ENCODE data around the gene PDS5B. TPM values are rescaled to one million over a fixed set of nuclear protein-coding genes. Genes with fewer than 3 reads are reported as not detected.
"Not testable (repeated sequence)": the region's sequence is repeated elsewhere in the genome, so short reads cannot be mapped to it uniquely, and the experiment has no call there.

The PDS5B gene
- total and polyA plus RNA-seq, 2 experiments from 2014 or later = 13.4 to 14.2 TPM

- no peak overlapping the region for H3K9ac ChIP-seq
- H3K4me2 ChIP-seq (ENCODE audit: unreplicated experiment) = peak overlapping the region; percentile 66
- H3K27me3 ChIP-seq (replicated peaks; ENCODE audit: insufficient read depth) = no peaks in the 10 kb centered on the region
- H3K79me2 ChIP-seq (ENCODE audit: insufficient read depth) = no peaks in the 10 kb centered on the region
- no peak for TF ChIP-seq EZH2phosphoT487 (IDR thresholded peaks at IDR 0.05; ENCODE audit: insufficient read depth, low read depth)
- TF ChIP-seq EZH2 (IDR thresholded peaks at IDR 0.05; ENCODE audit: insufficient read depth, poor library complexity, severe bottlenecking) = no peak
- peaks cover 22% of the 10 kb centered on the region for H3K4me1 ChIP-seq (ENCODE audit: insufficient read depth)
- in situ Hi-C loops (cut with MboI) = no loop called here
- no peaks in the 10 kb centered on the region for H3K9me2 ChIP-seq (ENCODE audit: insufficient read depth)
- peak overlapping the region; percentile 58 for H3K27ac ChIP-seq
- no peaks in the 10 kb centered on the region for H3K36me3 ChIP-seq (ENCODE audit: low read depth)
- DNase-seq = peak; percentile 88
- H3K4me3 ChIP-seq = 0 out of 2 replicates have a peak overlapping the region, but pooled peaks have one; percentile 12
- H3F3A ChIP-seq (ENCODE audit: insufficient read depth) = peaks cover 14% of the 10 kb centered on the region
- no peaks in the 10 kb centered on the region for H3K9me3 ChIP-seq (ENCODE audit: low read depth)
- no peaks in the 10 kb centered on the region for H4K20me1 ChIP-seq (ENCODE audit: insufficient read depth)
- WGBS, 2 experiments (ENCODE audit: low coverage in 1 of 2, low lambda C conversion rate in 2 of 2, missing lambda C conversion rate in 2 of 2) = 3% methylated on average over 7 of the region's 7 CpGs
- peak overlapping the region; percentile 13; the same call in 1 of the 2 replicates for H2AFZ ChIP-seq
Observed at GRCh38 chr13:32824675-32825074, 238.4 kb downstream of the PDS5B start.

GRCh38 chr13:32825481-32825880, 239.2 kb downstream of the PDS5B start:
- Histone ChIP-seq H3K9me3 (ENCODE audit: low read depth) (no peaks in the 10 kb centered on the region), H3K4me3 (no peak overlapping the region), H3K27ac (peak overlapping the region; percentile 58; the same call in 1 of the 2 replicates), H3F3A (ENCODE audit: insufficient read depth) (peaks cover 14% of the 10 kb centered on the region), H2AFZ (peak overlapping the region; percentile 13; the same call in 1 of the 2 replicates), H3K27me3 (replicated peaks; ENCODE audit: insufficient read depth) (no peaks in the 10 kb centered on the region), H3K4me1 (ENCODE audit: insufficient read depth) (peaks cover 29% of the 10 kb centered on the region), H4K20me1 (ENCODE audit: insufficient read depth) (no peaks in the 10 kb centered on the region), H3K4me2 (ENCODE audit: unreplicated experiment) (no peak overlapping the region), H3K79me2 (ENCODE audit: insufficient read depth) (no peaks in the 10 kb centered on the region), H3K36me3 (ENCODE audit: low read depth) (no peaks in the 10 kb centered on the region), H3K9ac (no peak overlapping the region), H3K9me2 (ENCODE audit: insufficient read depth) (no peaks in the 10 kb centered on the region)
- TF ChIP-seq EZH2 (IDR thresholded peaks at IDR 0.05; ENCODE audit: insufficient read depth, poor library complexity, severe bottlenecking) = no peak
- no peak for TF ChIP-seq EZH2phosphoT487 (IDR thresholded peaks at IDR 0.05; ENCODE audit: insufficient read depth, low read depth)
- no peak for DNase-seq
- in situ Hi-C loops (cut with MboI) = no loop called here
- WGBS, 2 experiments (ENCODE audit: low coverage in 1 of 2, low lambda C conversion rate in 2 of 2, missing lambda C conversion rate in 2 of 2) = 97 to 100% methylated on average over 2 of the region's 2 CpGs

- H3K9me2 ChIP-seq (ENCODE audit: insufficient read depth); in situ Hi-C loops (cut with MboI); H3K4me2 ChIP-seq (ENCODE audit: unreplicated experiment); H3K27ac ChIP-seq; H3K9ac ChIP-seq; H2AFZ ChIP-seq; H3K36me3 ChIP-seq (ENCODE audit: low read depth); H3K4me3 ChIP-seq; H3K9me3 ChIP-seq (ENCODE audit: low read depth); H4K20me1 ChIP-seq (ENCODE audit: insufficient read depth); H3K79me2 ChIP-seq (ENCODE audit: insufficient read depth); H3K27me3 ChIP-seq (replicated peaks; ENCODE audit: insufficient read depth); DNase-seq: not testable (repeated sequence)
- Histone ChIP-seq H3K4me1 (ENCODE audit: insufficient read depth) (peaks cover 29% of the 10 kb centered on the region), H3F3A (ENCODE audit: insufficient read depth) (peaks cover 14% of the 10 kb centered on the region)
- 96 to 97% methylated on average over 5 of the region's 5 CpGs for WGBS, 2 experiments (ENCODE audit: low coverage in 1 of 2, low lambda C conversion rate in 2 of 2, missing lambda C conversion rate in 2 of 2)
Observed at GRCh38 chr13:32826372-32826771, 240.1 kb downstream of the PDS5B start.

Small RNAs within 50 kb of the gene (small RNA-seq; reads per million reads assigned to genes)
- gene RNY1P4 (ENCODE audit: low read depth, low replicate concordance) = not detected

Other genes starting within 250 kb of the PDS5B start
- 1.1 and 1.2 TPM in 2 replicates for gene N4BP2L1, start 158.3 kb upstream of the PDS5B start, total RNA-seq (2014; rRNA removed; shearing (Covaris generic))
- 0.80 and 1.4 TPM in 2 replicates for gene N4BP2L1, start 158.3 kb upstream of the PDS5B start, polyA plus RNA-seq (2016; fragmentation: Nextera tagmentation; extraction: Ambion mirVana)
- gene N4BP2L2, start 47.7 kb upstream of the PDS5B start, total RNA-seq (2014; rRNA removed; shearing (Covaris generic)) = 70.1 and 70.3 TPM in 2 replicates
- 68.3 and 89.4 TPM in 2 replicates for gene N4BP2L2, start 47.7 kb upstream of the PDS5B start, polyA plus RNA-seq (2016; fragmentation: Nextera tagmentation; extraction: Ambion mirVana)